B cell (primary cell): Measurements from ENCODE around the gene CD52.

Experiments used
- CTCF ChIP-seq: fragments of 200-600 bp; IDR thresholded peaks from one replicate; pipeline ENCODE4 v1.8.0; 2022; ENCODE audit warnings: antibody characterized with exemption, mild to moderate bottlenecking
- EZH2 ChIP-seq: IDR thresholded peaks from 2 replicates; pipeline ENCODE4 v1.6.1; 2012; ENCODE audit warnings: borderline replicate concordance, low read depth, mild to moderate bottlenecking, moderate library complexity, low read length; ENCODE audit not compliant: insufficient read depth, poor library complexity, severe bottlenecking

GRCh38 chr1:26360807-26361604, 43.2 kb downstream of the CD52 start:
- no peak for TF ChIP-seq CTCF
- TF ChIP-seq EZH2 = no peak
